Endothelial cell of coronary artery (primary cell): ENCODE data around the gene DDTL. TPM values are rescaled to one million over a fixed set of nuclear protein-coding genes. Genes with fewer than 3 reads are reported as not detected.

ENCODE experiments used
- total RNA-seq: library from RNA; depleted of rRNA; stranded (reverse); fragments of >200 nt; gene quantifications from 2 replicates; pipeline ENCODE4 v1.2.3, GENCODE V29; 2014

Gene DDTL
- total RNA-seq: 2.4 and 2.5 TPM in 2 replicates

DNA sequence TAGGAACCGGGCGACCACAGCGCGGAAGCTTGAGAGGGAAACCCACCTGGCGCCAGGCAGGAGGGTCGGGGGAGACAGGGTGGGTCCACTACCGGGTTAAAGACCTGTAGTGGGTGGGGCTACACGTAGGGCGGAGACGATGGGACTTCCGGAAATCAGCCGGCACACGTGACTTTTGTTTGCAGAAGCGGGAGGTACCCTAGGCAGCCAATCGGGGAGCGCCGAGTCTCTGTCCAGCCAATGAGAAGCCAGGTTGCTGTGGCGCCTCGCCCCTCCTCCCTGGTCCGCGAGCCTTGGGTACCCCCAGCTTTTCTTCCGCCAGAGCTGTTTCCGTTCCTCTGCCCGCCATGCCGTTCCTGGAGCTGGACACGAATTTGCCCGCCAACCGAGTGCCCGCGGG, at the start of gene DDTL:
TSS of gene DDTL (plus strand) at position 321 of the 400 bp plus-strand sequence. CDS start at position 348, 27 bp downstream.

GRCh38 chr22:23961084-23961771, 5.5 kb upstream of the DDTL start, which contains the start of gene GSTT2B:
Gene GSTT2B, minus strand, starts transcription at chr22:23961195. Its CDS starts 64 bp downstream, at chr22:23961131.

DNA sequence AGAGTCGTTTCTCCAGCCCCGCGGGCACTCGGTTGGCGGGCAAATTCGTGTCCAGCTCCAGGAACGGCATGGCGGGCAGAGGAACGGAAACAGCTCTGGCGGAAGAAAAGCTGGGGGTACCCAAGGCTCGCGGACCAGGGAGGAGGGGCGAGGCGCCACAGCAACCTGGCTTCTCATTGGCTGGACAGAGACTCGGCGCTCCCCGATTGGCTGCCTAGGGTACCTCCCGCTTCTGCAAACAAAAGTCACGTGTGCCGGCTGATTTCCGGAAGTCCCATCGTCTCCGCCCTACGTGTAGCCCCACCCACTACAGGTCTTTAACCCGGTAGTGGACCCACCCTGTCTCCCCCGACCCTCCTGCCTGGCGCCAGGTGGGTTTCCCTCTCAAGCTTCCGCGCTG, 7.7 kb downstream of the DDTL start, which contains the start of gene DDT:
TSS of gene DDT (minus strand) at position 97 of the 400 bp plus-strand sequence. CDS start at position 70, 27 bp downstream.

GRCh38 chr22:23979557-23980240, 13.0 kb downstream of the DDTL start, which contains the start of gene GSTT2:
Gene GSTT2, plus strand, starts transcription at chr22:23980134.

DNA sequence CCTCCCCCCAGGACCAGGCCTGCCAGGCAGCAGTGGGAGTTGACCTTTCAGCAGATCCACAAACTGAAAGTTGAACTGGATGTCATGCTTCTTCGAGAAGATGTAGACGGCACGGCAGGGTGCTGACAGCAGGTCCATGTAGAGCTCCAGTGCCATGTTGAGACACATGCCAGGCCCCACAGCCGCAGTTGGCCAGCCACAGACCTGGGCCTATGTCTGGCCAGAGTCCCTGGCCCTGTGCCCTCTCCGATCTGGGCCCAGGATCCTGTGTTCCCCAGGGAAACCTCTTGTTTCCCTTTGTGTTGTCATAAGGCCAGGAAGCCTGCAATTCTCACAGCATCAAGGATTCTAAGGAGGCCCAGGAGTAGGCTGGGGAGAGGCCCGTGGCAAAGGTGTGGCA, 38.5 kb downstream of the DDTL start, which contains the start of gene GSTT4:
TSS of gene GSTT4 (minus strand) at position 253 of the 400 bp plus-strand sequence. CDS start at position 156, 97 bp downstream.

Other genes with a start within 250 kb of the DDTL start
- gene ZNF70, start 215.8 kb upstream of the DDTL start, total RNA-seq: 1.9 and 3.0 TPM in 2 replicates
- 0.18 TPM in 1 of 2 replicates, not detected in the other for gene VPREB3, start 212.5 kb upstream of the DDTL start, total RNA-seq
- 0.63 TPM in 1 of 2 replicates, not detected in the other for gene C22orf15, start 203.9 kb upstream of the DDTL start, total RNA-seq
- gene CHCHD10, start 198.9 kb upstream of the DDTL start, total RNA-seq: 4.3 and 8.4 TPM in 2 replicates
- gene MMP11, start 194.0 kb upstream of the DDTL start, total RNA-seq: 8.0 and 8.6 TPM in 2 replicates
- gene SMARCB1, start 179.9 kb upstream of the DDTL start, total RNA-seq: 26.6 and 33.3 TPM in 2 replicates
- 0.19 and 0.63 TPM in 2 replicates for gene DERL3, start 127.9 kb upstream of the DDTL start, total RNA-seq
- 4.7 and 5.1 TPM in 2 replicates for gene SLC2A11, start 109.0 kb upstream of the DDTL start, total RNA-seq
- 349 and 403 TPM in 2 replicates for gene MIF, start 72.5 kb upstream of the DDTL start, total RNA-seq
- 3.8 and 5.1 TPM in 2 replicates for gene GSTT2B, start 5.7 kb upstream of the DDTL start, total RNA-seq
- gene DDT, start 7.6 kb downstream of the DDTL start, total RNA-seq: 103 and 113 TPM in 2 replicates
- 0.38 TPM in 1 of 2 replicates, not detected in the other for gene GSTT2, start 13.2 kb downstream of the DDTL start, total RNA-seq
- gene GSTT4, start 38.6 kb downstream of the DDTL start, total RNA-seq: not detected in 2 replicates
- gene CABIN1, start 44.4 kb downstream of the DDTL start, total RNA-seq: 26.2 and 46.3 TPM in 2 replicates
- gene SUSD2, start 214.6 kb downstream of the DDTL start, total RNA-seq: 0.09 and 0.94 TPM in 2 replicates